ENCODE results near the gene ANTKMT.
"Not testable (repeated sequence)": the region's sequence is repeated elsewhere in the genome, so short reads cannot be mapped to it uniquely, and the experiment has no call there.

The ANTKMT gene

DNA sequence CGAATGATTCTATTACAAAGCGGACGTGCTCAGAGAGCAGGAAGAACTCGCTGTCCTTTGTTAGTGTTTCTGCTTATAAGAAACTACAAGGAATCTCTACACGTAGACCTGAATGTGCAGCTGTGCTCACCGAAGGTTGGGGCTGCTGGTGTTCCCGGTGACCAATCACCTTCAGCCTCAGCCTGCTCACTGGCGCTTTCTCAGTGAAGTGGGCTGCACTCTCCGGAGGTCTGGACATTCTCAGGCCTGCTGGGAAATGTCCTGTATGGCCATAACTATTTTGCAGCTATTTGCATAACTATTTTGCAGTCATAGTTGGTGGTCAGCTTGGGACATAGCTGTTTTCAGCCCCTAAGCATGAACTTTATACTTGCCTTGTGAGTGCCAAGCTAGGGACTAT is 29.5 kb downstream of the ANTKMT start:
- no peak for DNase-seq (ENCODE audit: low read depth)
- H3K4me3 ChIP-seq (ENCODE audit: low read depth, low read length), result no peak overlapping the region
- TF ChIP-seq, protein P1, sequence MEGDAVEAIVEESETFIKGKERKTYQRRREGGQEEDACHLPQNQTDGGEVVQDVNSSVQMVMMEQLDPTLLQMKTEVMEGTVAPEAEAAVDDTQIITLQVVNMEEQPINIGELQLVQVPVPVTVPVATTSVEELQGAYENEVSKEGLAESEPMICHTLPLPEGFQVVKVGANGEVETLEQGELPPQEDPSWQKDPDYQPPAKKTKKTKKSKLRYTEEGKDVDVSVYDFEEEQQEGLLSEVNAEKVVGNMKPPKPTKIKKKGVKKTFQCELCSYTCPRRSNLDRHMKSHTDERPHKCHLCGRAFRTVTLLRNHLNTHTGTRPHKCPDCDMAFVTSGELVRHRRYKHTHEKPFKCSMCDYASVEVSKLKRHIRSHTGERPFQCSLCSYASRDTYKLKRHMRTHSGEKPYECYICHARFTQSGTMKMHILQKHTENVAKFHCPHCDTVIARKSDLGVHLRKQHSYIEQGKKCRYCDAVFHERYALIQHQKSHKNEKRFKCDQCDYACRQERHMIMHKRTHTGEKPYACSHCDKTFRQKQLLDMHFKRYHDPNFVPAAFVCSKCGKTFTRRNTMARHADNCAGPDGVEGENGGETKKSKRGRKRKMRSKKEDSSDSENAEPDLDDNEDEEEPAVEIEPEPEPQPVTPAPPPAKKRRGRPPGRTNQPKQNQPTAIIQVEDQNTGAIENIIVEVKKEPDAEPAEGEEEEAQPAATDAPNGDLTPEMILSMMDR (IDR thresholded peaks at IDR 0.05; ENCODE audit: low read depth, low read length, missing control alignments), result no peak

DNA sequence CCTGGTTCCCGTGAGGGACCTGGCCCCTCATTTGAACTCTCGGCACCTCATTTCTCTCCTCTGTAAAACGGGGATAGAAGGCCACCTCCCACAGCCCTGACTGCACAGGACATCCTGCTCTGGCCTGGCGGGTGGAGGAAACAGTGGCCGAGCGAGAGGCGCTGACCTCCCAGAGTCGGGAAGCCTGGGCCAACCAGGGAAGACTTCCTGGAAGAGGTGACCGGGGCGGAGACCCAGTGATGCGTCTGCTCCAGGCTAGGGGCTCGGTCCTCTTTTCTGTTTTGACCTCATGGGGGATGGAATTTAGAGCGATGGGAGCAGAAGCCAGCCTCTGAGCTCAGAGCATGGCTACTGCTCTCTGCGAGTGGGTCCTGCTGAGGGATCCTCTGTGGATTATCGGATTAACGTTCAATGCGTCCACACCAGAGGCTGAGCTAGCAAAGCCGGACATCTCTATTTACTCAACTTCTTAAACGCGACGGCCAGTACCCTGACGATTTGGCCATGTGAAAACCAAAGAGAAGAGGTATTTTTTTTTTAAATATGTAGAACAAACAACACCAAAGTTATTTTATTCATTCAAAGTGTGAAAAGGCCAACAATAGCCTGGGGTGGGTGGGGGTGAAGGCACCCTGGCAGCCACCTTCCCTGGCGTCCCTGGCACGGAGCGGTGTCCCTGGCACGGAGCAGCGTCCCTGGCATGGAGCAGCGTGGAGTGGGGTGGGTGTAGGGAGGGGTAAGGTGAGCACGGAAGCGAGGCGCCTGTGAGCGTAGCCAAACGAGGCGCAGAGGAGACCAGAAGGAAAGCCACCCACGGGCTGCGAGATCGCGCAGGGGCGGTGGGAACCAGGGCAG is 30.4 kb downstream of the ANTKMT start:
- no peak overlapping the region for H3K4me3 ChIP-seq (ENCODE audit: low read depth, low read length)
- DNase-seq (ENCODE audit: low read depth), result no peak
- TF ChIP-seq, protein P1 (IDR thresholded peaks at IDR 0.05; ENCODE audit: low read depth, low read length, missing control alignments), result no peak

DNA sequence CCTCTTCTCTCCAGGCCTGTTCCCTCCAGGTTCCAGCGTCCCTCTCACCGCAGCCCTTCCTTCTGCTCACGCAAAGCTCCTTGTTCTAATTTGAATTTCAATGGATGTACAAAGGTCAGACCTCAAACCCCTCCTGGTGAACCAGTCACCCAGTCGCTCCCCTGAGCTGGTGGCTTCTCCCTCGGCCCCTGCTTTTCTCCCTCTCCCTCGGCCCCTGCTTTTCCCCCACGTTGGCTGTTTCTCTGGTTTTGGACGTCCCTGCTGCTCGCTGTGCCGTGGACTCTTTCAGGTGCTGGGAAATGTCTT is 31.0 kb downstream of the ANTKMT start:
- no peak for DNase-seq (ENCODE audit: low read depth)
- TF ChIP-seq, protein P1 (IDR thresholded peaks at IDR 0.05; ENCODE audit: low read depth, low read length, missing control alignments), result no peak
- H3K4me3 ChIP-seq (ENCODE audit: low read depth, low read length), result no peak overlapping the region

DNA sequence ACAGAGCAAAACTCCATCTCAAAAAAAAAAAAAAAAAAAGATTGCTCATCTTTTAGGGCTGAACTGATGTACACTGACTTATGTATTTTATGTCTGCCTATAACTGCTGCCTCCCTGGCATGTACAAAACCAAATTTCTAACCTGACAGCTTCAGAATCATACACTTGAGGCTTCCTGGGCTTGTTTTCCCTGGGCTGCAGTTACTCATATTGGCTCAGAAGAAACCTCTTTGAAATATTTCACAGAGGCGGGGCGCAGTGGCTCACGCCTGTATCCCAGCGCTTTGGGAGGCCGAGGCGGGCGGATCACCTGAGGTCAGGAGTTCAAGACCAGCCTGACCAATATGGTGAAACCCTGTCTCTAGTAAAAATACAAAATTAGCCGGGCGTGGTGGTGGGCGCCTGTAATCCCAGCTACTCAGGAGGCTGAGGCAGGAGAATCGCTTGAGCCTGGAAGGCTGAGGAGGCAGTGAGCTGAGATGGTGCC is 33.2 kb downstream of the ANTKMT start:
- not testable (repeated sequence) for DNase-seq (ENCODE audit: low read depth); H3K4me3 ChIP-seq (ENCODE audit: low read depth, low read length)

DNA sequence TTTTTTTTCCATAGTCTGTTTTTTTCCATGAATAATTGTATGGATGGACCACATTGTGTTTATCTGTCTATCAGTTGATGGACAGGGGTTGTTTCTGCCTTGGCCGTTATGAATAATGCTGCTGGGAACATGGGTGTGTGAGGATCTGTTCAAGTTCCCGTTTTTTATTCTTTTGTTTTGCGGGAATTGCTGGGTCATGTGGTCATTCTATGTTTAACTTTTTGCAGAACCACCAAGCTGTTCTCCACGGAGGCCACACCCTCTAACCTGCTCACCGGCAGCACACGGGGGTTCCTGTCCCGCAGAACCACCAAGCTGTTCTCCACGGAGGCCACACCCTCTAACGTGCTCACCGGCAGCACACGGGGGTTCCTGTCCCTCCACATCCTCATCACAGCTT is 33.7 kb downstream of the ANTKMT start:
- no peak overlapping the region for H3K4me3 ChIP-seq (ENCODE audit: low read depth, low read length)
- no peak for DNase-seq (ENCODE audit: low read depth)
- TF ChIP-seq, protein P1 (IDR thresholded peaks at IDR 0.05; ENCODE audit: low read depth, low read length, missing control alignments), result no peak

DNA sequence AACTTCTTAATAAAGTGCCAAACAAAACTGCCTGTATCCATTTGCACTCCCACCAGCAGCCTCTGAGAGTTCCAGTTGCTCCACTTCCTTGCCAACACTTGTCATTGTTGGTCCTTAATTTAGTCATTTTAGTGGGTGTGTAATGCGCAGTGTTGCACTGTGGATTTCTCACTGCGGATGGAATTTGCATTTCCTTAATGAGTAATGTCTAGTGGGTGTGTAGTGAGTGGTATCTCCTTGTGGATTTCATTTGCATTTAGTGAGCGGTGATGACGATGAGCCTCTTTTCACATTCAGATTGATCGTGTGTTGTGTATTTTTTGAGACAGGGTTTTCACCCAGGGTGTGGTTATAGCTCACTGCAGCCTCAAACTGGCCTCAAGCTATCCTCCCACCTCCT is 35.5 kb downstream of the ANTKMT start:
- TF ChIP-seq, protein P1 (IDR thresholded peaks at IDR 0.05; ENCODE audit: low read depth, low read length, missing control alignments), result no peak
- DNase-seq (ENCODE audit: low read depth), result no peak
- H3K4me3 ChIP-seq (ENCODE audit: low read depth, low read length), result no peak overlapping the region

DNA sequence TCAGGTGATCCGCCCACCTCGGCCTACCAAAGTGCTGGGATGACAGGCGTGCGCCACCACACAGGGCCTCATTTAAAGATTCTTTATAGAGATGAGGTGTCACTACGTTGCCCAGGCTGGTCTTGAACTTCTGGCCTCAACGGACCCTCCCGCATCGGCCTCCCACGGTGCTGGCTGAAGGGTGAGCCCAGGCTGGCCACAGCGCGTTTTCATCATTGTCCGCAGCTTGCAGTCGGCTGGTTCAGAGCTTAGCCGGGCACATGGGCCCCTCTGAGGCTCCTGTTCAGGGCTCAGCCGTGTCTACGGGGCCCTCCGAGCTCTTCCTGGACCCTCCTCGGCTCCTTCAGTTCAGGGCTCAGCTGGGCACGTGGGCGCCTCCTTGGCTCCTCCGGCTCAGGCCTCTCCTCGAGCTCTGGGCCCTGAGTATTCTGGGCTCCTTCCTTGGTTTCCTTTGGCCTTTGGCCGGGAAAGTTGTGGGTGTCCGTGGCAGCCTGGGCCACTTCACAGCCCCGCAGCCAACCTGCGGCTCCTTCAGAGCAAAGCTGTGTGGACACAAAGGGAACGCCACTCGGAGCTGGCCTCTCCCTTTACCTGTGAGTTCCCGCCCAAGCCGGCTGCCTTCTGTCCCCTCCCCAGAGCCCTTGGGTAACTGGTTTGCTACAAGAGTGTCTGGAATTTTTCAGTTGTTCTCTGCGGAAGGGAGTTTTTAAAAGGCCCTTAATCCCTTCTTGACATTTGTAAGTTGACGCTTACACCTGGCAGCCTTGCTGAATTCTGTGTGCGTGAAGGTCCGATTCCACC is 38.4 kb downstream of the ANTKMT start:
- H3K4me3 ChIP-seq (ENCODE audit: low read depth, low read length), result no peak overlapping the region
- DNase-seq (ENCODE audit: low read depth), result no peak
- TF ChIP-seq, protein P1 (IDR thresholded peaks at IDR 0.05; ENCODE audit: low read depth, low read length, missing control alignments), result no peak
